ENCODE measurements around the gene TREX2. TPM values are rescaled to one million over a fixed set of nuclear protein-coding genes. Genes with fewer than 3 reads are reported as not detected.

Gene TREX2
- total and polyA plus RNA-seq, 2 experiments from 2014 or later, result 0.60 to 1.3 TPM

- Histone ChIP-seq H3K27me3 (no peaks in the 10 kb centered on the region), H4K20me1 (ENCODE audit: insufficient read depth, poor library complexity, severe bottlenecking) (no peaks in the 10 kb centered on the region), H3K27ac (no peak overlapping the region), H3K4me3 (no peak overlapping the region), H3K79me2 (no peaks in the 10 kb centered on the region), H3K36me3 (replicated peaks; ENCODE audit: insufficient read depth, low read depth) (no peaks in the 10 kb centered on the region), H3K9me2 (replicated peaks; ENCODE audit: insufficient read depth) (no peaks in the 10 kb centered on the region), H2AFZ (no peak overlapping the region), H3K9me3 (ENCODE audit: low read depth) (no peaks in the 10 kb centered on the region), H3K4me2 (no peak overlapping the region), H3K4me1 (ENCODE audit: insufficient read depth) (no peaks in the 10 kb centered on the region)
- TF ChIP-seq CTCF (IDR thresholded peaks at IDR 0.05; ENCODE audit: poor library complexity) (no peak), EZH2 (IDR thresholded peaks at IDR 0.05; ENCODE audit: borderline replicate concordance) (no peak), EZH2phosphoT487 (IDR thresholded peaks at IDR 0.05; ENCODE audit: low read depth, severe bottlenecking, unreplicated experiment) (no peak)
- 85% methylated on average over 12 of the region's 12 CpGs for WGBS (ENCODE audit: low lambda C conversion rate, missing lambda C conversion rate)
- no peak for DNase-seq (ENCODE audit: low spot score)
These were observed 12.6 kb downstream of the TREX2 start for GRCh38 chrX:153433161-153433680.

- Histone ChIP-seq H3K4me3 (no peak overlapping the region), H3K4me1 (ENCODE audit: insufficient read depth) (no peaks in the 10 kb centered on the region), H3K27ac (no peak overlapping the region), H3K4me2 (no peak overlapping the region), H3K27me3 (no peaks in the 10 kb centered on the region), H3K36me3 (replicated peaks; ENCODE audit: insufficient read depth, low read depth) (no peaks in the 10 kb centered on the region), H3K79me2 (no peaks in the 10 kb centered on the region), H3K9me3 (ENCODE audit: low read depth) (no peaks in the 10 kb centered on the region), H3K9me2 (replicated peaks; ENCODE audit: insufficient read depth) (no peaks in the 10 kb centered on the region), H2AFZ (no peak overlapping the region), H4K20me1 (ENCODE audit: insufficient read depth, poor library complexity, severe bottlenecking) (no peaks in the 10 kb centered on the region)
- no peak for DNase-seq (ENCODE audit: low spot score)
- 81% methylated on average over 6 of the region's 6 CpGs for WGBS (ENCODE audit: low lambda C conversion rate, missing lambda C conversion rate)
- no peak for TF ChIP-seq CTCF (IDR thresholded peaks at IDR 0.05; ENCODE audit: poor library complexity)
- no peak for TF ChIP-seq EZH2phosphoT487 (IDR thresholded peaks at IDR 0.05; ENCODE audit: low read depth, severe bottlenecking, unreplicated experiment)
- TF ChIP-seq EZH2 (IDR thresholded peaks at IDR 0.05; ENCODE audit: borderline replicate concordance), result no peak
These were observed 15.1 kb downstream of the TREX2 start for GRCh38 chrX:153430796-153431195.

- DNase-seq (ENCODE audit: low spot score), result no peak
- no peaks in the 10 kb centered on the region for H3K79me2 ChIP-seq
- no peaks in the 10 kb centered on the region for H3K9me3 ChIP-seq (ENCODE audit: low read depth)
- H3K4me2 ChIP-seq, result no peak overlapping the region
- TF ChIP-seq CTCF (IDR thresholded peaks at IDR 0.05; ENCODE audit: poor library complexity) (no peak), EZH2phosphoT487 (IDR thresholded peaks at IDR 0.05; ENCODE audit: low read depth, severe bottlenecking, unreplicated experiment) (no peak), EZH2 (IDR thresholded peaks at IDR 0.05; ENCODE audit: borderline replicate concordance) (no peak)
- no peaks in the 10 kb centered on the region for H3K36me3 ChIP-seq (replicated peaks; ENCODE audit: insufficient read depth, low read depth)
- H3K4me3 ChIP-seq, result no peak overlapping the region
- H3K9me2 ChIP-seq (replicated peaks; ENCODE audit: insufficient read depth), result no peaks in the 10 kb centered on the region
- no peak overlapping the region for H3K27ac ChIP-seq
- no peaks in the 10 kb centered on the region for H3K27me3 ChIP-seq
- H2AFZ ChIP-seq, result no peak overlapping the region
- 80% methylated on average over 3 of the region's 3 CpGs for WGBS (ENCODE audit: low lambda C conversion rate, missing lambda C conversion rate)
- H3K4me1 ChIP-seq (ENCODE audit: insufficient read depth), result no peaks in the 10 kb centered on the region
- no peaks in the 10 kb centered on the region for H4K20me1 ChIP-seq (ENCODE audit: insufficient read depth, poor library complexity, severe bottlenecking)
These were observed 19.7 kb downstream of the TREX2 start for GRCh38 chrX:153426204-153426603.

- Histone ChIP-seq H3K4me3 (no peak overlapping the region), H3K36me3 (replicated peaks; ENCODE audit: insufficient read depth, low read depth) (no peaks in the 10 kb centered on the region), H3K27ac (no peak overlapping the region), H4K20me1 (ENCODE audit: insufficient read depth, poor library complexity, severe bottlenecking) (no peaks in the 10 kb centered on the region), H3K4me2 (no peak overlapping the region), H2AFZ (no peak overlapping the region), H3K27me3 (no peaks in the 10 kb centered on the region), H3K4me1 (ENCODE audit: insufficient read depth) (no peaks in the 10 kb centered on the region), H3K79me2 (no peaks in the 10 kb centered on the region), H3K9me3 (ENCODE audit: low read depth) (no peaks in the 10 kb centered on the region), H3K9me2 (replicated peaks; ENCODE audit: insufficient read depth) (no peaks in the 10 kb centered on the region)
- TF ChIP-seq EZH2 (IDR thresholded peaks at IDR 0.05; ENCODE audit: borderline replicate concordance) (no peak), CTCF (IDR thresholded peaks at IDR 0.05; ENCODE audit: poor library complexity) (no peak), EZH2phosphoT487 (IDR thresholded peaks at IDR 0.05; ENCODE audit: low read depth, severe bottlenecking, unreplicated experiment) (no peak)
- WGBS (ENCODE audit: low lambda C conversion rate, missing lambda C conversion rate), result 77% methylated on average over 8 of the region's 8 CpGs
- DNase-seq (ENCODE audit: low spot score), result peak; percentile 35
These were observed 22.2 kb downstream of the TREX2 start for GRCh38 chrX:153423652-153424051.

Data from hepatocyte (in vitro differentiated cells).